Colon (tissue), 2 donors: ENCODE results near the gene UXS1.
"Not testable (repeated sequence)": the region's sequence is repeated elsewhere in the genome, so short reads cannot be mapped to it uniquely, and the experiment has no call there.

Source experiments
- FAIRE-seq: peaks from 2 replicates; lab custom pipeline; 2012; peaks lifted over from hg19 to GRCh38; lab: Jason Lieb, UNC
- donor health status: control.
- donor health status: control.

The UXS1 gene

GRCh38 chr2:106160786-106161261 is 33.3 kb downstream of the UXS1 start:
- no peak for FAIRE-seq

DNA sequence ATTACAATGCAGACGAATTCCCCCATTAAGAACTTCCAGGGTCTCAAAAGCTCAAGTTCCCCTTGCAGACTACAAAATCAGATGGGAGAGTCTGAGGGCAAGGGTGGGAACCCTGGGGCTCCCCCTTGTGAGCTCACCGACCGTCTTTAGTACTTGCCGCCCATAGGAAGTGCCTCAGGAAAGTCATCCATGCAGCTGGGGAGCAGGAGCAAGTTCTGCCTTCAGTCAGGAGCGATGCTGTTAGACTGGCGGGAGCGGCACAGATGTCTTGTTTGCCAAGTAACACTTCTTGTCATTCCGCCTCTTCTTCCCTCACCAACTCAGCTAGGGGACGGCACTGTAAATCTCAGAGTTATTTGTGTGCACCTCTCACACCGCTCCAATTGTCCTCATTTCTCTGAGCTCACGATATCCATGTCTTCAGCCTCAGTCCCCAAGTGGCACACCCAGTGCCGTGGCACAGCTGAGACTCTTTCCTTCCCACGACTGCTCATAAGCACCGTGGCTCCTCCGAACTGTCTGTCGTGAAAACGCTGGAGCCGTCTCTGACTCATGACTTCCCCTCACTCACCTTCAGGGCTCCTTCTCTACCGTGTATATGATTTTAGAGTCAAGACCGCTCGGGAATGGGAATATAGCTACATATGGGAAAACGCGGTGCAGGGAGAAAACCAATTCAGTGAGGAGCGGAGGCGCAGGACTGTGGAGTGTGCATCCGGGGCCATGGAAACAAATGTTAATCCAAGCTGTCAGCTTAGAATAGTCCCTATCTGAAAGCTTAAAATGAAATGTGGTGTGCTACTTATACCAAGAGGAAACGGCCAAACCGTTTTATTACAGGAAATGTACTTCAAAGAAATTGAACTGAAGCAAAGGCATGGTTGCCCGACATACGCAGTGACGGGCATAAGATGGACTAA is 34.0 kb downstream of the UXS1 start:
- no peak for FAIRE-seq

DNA sequence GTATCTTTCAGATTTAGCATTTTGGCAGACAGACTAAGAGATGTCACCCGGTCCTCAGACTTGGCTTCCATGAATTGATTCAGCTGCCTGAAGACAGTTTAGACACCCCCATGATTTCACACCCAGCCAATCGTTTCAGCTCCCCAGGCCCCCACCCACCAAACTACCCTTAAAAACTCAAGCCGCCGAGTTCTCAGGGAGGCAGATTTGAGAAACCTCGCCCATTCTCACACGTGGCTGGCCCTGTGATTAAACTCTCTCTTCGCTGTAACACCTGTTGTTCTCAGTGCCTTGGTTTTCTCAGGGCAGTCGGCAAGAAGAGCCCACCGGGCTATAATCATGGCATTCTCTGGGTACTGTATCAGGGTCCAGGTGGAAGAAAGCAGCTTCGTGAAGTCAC is 35.2 kb downstream of the UXS1 start:
- FAIRE-seq, result no peak

DNA sequence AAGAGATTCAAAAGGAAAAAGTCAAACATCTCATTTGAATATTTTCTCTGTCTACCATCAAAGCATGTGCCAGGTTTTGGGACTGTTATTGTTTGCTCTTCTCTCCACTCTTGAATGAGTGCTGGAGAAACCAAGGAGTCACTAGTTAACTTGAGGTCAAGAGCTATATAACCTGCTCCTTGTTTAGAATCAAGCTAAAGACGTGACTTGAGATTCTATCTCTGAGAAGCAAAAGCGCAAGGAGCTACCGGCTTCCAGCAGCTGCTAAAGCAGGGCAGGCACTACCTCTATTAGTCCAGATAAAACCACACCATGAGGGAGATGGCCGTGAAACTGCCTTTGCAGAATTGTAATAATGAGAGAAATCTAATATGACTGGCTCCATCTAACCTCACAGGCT is 36.0 kb downstream of the UXS1 start:
- FAIRE-seq, result no peak

DNA sequence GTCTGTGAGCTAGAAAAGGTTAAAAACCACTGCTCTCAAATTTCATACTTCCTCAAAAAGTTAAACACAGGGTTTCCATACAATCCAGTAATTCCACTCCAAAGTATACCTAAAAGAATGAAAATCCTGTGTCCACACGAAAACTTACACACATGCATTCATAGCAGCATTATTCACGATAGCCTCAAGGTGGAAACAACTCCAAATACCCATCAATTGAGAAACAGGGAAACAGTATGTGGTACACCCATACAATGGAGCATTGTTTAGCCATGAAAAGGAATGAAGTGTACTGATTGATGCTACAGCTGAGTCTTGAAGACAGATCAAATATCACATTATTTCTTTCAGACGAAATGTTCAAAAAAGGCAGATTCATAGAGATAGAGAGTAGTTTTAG is 36.7 kb downstream of the UXS1 start:
- no peak for FAIRE-seq

DNA sequence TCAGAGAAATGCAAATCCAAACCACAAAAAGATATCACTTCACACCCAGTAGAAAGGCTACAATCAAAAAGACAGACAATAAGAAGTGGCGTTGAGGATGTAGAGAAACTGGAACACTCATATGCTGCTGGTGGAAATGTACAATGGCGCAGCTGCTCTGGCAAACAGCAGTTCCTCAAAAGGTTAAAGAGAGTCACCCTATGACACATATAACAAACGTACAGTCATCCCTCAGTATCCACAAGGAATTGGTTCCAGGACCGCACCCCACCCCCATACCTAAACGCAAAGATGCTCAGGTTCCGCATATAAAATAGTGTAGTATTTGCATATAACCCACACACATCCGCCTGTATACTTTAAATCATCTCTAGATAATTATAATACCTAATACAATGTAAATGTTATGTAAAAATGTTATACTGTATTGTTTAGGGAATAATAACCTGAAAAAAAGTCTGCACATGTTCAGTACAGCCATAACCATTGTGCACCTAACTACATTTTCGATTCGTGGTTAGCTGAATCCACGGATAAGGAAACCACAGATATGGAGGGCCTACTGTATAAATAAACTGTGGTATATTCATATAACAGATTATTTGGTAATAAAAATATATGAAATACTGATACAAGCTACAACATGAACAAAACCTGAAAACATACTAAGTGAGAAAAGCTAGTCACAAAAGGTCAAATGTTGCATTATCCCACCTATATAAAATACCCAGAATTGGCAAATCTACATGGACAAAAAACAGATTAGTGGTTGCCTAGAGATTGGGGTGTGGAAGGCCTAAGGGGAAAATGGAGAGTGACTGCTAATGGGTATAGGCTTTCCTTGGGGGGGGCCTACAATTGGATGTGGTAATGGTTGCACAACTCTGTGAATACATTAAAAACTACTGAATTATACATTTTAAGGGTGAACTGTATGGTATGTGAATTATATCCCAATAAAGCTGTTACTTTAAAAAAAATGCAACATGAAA is 37.5 kb downstream of the UXS1 start:
- no peak for FAIRE-seq

DNA sequence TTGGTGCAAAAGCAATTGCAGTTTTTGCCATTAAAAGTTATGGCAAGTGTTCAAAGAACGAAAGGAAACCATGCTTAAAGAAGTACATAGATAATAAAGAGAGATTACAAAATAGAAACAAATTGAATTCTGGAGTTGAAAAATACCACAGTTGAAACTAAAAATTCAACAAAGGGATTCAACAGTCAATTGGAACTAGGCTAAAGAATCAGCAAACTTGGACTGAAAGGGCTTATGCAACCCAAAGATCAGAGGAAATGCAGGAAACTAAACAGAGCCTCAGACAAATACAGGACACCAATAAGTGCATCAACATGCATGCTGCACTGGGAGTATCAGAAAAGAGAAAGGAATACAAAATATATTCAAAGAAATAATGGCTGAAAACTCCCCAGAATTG is 40.3 kb downstream of the UXS1 start:
- FAIRE-seq, result no peak

DNA sequence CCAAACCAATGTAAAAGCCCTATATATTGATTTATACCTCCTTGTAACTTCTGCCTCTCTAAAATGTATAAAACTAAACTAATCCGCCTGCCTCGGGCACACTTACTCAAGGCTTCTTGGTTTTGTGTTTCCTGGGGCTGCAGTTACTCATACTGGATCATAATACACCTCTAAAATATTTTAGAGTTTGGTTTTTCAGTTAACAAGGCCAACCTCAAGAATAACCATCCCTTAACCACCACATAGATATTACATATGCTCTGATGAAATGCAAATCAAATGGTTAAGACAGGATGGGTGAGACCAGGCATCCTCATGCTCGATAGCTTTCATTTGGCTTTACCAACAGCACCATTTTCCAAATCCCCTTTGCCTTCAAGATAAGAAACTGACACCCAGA is 46.4 kb downstream of the UXS1 start:
- no peak for FAIRE-seq

DNA sequence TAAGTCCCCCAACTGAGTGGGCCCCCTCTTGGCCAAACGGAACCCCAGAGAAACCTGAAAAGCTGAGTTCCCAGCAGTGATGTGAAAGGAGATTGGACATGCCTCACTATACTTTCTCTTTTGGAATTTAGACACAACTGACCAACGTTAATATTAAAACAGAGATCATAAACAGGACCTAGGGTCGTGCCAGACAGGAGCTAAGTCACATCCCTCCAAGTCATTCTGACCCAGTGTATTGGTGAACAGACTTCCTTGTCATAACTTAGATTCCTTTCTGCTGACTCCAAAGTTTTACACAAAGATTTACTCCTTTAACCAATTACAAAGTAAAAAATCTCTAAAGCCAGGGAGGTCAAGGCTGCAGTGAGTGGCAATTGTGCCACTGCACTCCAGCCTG is 46.9 kb downstream of the UXS1 start:
- no peak for FAIRE-seq

DNA sequence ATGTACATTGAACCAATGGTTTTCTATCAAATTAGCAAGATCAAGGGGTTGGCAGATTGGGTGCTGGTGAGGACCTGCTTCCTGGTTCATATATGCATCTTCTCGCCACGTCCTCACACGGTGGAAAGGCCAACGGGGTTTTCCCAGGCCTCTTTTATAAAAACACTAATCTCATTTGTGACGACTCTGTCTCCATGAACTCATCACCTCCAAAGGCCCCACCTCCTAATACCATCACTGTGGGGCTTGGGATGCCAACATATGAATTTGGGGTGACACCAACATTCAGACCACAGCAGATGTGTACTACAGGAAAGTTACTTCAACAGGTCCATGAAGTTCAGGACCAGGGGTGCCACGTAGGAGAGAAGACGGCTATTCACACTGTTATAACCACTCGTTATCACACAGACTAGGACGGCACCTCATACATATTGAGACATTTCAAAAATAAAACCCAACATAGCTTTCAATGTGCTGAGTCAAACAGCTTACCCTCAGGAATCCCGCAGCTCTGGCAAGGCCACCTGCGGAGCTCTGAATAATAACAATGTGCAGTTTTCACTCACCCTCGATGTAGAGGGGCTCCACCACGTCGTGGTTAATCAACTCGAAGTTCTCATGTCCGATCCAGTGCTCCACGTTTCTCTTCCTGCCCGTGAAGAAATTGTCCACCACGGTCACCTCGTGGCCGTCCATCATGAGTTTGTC is 49.3 kb downstream of the UXS1 start:
- no peak for FAIRE-seq

DNA sequence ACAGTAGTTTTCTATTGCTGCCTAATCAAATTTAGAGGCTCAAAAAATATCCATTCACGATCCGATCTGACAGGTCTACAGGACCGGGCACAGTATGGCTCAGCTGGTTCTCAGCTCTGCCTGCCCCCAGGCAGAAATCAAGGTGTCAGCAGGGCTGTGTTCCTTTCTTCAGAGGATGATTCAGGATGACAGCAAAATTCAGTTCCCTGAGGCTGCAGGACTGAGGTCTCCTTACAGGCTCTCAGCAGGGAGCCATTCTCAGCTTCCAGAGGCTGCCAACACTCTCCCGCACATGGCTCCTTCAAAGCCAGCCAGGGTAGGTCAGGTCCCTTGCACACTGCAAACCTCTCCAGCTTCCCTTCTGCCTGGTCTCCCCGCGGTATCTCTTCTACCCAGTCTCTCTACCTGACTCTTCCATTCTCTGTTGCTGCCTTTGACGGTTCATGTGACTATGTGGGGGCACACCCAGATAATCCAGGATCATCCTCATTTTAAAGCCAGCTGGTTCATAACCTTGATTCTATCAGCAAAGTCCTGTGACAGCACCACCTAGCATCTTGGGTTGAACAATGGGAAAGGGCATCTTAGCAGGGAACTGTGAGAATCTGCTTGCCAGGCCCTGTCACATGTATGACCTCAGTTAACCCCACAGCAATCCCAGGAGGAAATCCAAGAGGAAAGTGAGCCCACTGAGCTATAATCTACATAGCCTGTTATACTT is 50.4 kb downstream of the UXS1 start:
- no peak for FAIRE-seq

DNA sequence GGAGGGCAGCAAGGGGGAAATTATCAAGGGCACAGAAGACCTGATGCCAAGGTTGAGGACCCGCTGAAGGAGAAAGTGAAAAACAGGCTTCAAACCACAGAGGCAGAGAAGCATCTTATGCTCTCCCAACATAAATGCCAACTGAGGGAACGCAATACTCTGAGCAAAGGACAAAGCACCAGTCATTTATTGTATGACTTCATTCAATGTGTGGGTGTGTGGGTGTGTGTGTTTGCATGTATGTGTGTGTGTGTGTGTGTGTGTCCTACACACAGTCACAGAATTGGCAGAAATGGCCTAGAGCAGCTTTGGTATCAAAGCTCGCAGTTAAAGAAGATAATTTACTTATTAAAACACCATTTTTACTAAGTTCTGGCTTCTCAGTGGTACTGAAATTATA is 51.4 kb downstream of the UXS1 start:
- no peak for FAIRE-seq

GRCh38 chr2:106140913-106141312 is 53.2 kb downstream of the UXS1 start:
- no peak for FAIRE-seq

- no peak for FAIRE-seq
Observed at GRCh38 chr2:106140113-106140512, 54.0 kb downstream of the UXS1 start.

DNA sequence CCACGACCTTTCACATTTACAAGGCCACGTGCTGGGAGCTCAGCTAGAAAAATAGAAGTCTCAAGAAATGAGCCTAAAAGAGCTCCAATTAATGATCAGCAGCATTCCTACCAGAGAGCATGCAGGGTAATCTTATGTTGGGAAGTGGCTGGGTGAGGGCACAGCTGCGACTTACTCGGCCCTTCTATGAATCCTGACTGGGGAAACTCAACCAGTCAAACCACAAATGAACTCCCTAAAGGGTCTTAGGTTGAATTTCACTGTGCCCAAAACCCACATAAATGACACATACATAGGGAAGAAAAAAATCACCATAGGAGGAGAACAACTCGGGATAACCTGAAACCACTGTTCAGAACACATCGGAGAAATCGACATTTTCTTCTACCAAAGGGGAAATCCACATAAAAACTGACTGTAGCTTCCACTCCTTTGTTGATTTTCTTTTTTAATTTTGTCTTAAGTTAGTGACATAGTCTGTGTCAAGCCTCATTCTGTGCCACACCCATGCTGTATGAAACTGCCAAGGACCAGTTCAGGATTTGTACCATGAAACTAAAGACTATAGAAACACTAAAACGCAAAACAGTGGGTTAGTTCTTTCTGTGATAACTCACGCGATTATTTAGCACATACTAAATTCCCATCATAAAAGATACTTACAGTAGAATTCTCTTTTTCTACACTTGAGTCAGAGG is 54.7 kb downstream of the UXS1 start:
- no peak for FAIRE-seq

GRCh38 chr2:106138543-106139237 is 55.4 kb downstream of the UXS1 start:
- FAIRE-seq, result no peak

DNA sequence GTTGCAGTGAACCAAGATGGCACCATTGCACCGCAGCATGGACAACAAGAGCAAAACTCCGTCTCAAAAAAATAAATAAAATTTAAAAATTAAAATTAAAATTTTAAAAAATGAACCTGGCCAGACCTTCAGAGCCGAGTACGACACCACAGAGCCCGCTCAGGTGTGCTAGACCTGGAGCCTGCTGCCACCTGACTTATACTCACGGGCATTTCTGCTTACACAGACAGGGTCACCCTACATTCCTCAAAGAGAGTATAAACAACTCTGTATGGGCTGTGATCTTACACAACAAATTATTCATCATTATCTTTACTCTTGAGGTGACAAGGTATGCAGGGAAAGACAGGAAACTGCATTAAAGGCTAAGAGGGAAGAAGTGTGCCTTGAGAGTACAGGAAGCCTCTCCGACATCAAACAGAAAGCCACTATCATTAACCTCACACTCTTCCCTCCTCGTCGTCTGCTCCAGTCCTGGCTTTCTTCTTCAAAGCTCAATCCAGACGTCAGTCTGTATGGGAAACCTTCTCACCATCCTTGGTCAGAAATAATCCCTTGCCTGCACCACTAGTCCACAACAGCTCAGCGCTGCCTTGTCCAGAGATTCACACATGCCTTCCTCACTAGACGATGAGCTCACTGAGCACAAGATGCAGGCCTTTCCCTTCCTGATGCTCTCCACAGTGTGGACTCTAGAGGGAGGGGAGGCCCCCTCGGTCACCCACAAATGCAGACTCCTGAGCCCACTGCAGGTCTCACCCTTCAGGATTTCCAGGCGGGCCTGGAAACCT is 56.2 kb downstream of the UXS1 start:
- no peak for FAIRE-seq

- FAIRE-seq, result not testable (repeated sequence)
Observed at GRCh38 chr2:106131192-106131591, 62.9 kb downstream of the UXS1 start.

GRCh38 chr2:106130251-106130998 is 63.7 kb downstream of the UXS1 start:
- no peak for FAIRE-seq
